ENCODE data around the gene ATG101.

ATG101 gene

DNA sequence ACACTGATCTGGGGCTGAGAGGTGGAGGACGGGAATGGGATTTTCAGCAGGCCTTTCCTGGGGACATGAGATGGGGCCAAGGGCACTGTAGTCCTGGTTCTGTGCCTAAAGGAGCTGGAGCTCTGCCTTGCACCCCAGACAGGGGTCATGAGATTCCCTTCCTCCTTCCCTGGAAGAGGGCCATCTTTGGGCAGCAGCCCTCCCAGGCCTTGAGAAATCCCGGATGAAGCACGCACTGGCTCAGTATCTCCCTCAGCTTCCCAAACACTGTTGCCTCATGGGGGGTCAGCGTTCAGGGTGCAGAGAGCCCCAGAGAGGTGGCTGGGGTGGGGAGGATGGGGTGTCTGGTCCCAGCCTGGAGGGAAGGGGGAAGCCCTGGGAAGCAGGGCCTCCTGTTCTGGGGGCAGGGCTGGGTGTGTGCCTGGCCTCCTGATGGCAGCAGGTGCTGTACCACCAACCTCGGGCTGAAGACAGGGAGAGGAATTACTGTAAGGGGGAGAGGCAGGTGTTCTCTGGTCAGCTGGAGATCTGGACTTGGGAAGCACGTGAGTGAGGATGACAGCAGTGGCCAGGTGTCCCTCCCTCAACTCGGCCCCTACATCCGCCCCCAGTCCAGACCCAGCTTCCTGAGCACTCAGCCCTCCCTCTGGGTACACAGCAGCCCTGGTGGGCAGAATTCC lies 26.9 kb upstream of the ATG101 start:
- Histone ChIP-seq H4K91ac (ENCODE audit: low read depth, low read length) (no peak overlapping the region), H3K27ac (ENCODE audit: low read depth, low read length) (no peak overlapping the region), H3K36me3 (ENCODE audit: control insufficient read depth in 1 of 2, insufficient read depth in 2 of 2, low read length in 2 of 2) (peaks cover 6 to 14% of the 10 kb centered on the region in 2 experiments), H2BK5ac (ENCODE audit: low read depth, low read length, poor library complexity) (no peak overlapping the region), H4K12ac (ENCODE audit: low read depth, low read length) (no peak overlapping the region), H3K4me2 (ENCODE audit: low read length) (no peak overlapping the region), H3K4me3 (ENCODE audit: low read depth, low read length) (no peak overlapping the region), H3K18ac (ENCODE audit: low read length) (no peak overlapping the region), H3K14ac (ENCODE audit: low read length) (no peak overlapping the region), H3K79me1 (ENCODE audit: low read length) (no peaks in the 10 kb centered on the region), H4K8ac (ENCODE audit: low read depth, low read length) (no peak overlapping the region), H3K27me3 (ENCODE audit: insufficient read depth, low read length) (no peaks in the 10 kb centered on the region), H2BK120ac (ENCODE audit: insufficient read depth, low read length, poor library complexity) (no peak overlapping the region), H2AFZ (ENCODE audit: insufficient read depth, low read length, poor library complexity) (no peak overlapping the region), H2AK5ac (ENCODE audit: low read length) (no peak overlapping the region), H3K79me2 (ENCODE audit: control insufficient read depth, insufficient read depth, low read length, poor library complexity) (no peaks in the 10 kb centered on the region), H2BK12ac (ENCODE audit: low read length) (no peak overlapping the region), H3K9ac (ENCODE audit: low read length) (no peak overlapping the region), H3K9me3 (ENCODE audit: insufficient read depth, low read depth, low read length) (peaks cover 2% of the 10 kb centered on the region), H3K23ac (ENCODE audit: low read length) (no peak overlapping the region), H3K4me1 (ENCODE audit: control insufficient read depth in 1 of 2, insufficient read depth in 2 of 2, low read length in 2 of 2) (peaks cover 7% of the 10 kb centered on the region in 2 experiments), H3K4ac (ENCODE audit: low read depth, low read length) (no peak overlapping the region)
- DNase-seq, result no peak
- WGBS (ENCODE audit: extremely low coverage, insufficient coverage, insufficient read length), result no CpG with 5 or more reads among the region's 8 CpGs

DNA sequence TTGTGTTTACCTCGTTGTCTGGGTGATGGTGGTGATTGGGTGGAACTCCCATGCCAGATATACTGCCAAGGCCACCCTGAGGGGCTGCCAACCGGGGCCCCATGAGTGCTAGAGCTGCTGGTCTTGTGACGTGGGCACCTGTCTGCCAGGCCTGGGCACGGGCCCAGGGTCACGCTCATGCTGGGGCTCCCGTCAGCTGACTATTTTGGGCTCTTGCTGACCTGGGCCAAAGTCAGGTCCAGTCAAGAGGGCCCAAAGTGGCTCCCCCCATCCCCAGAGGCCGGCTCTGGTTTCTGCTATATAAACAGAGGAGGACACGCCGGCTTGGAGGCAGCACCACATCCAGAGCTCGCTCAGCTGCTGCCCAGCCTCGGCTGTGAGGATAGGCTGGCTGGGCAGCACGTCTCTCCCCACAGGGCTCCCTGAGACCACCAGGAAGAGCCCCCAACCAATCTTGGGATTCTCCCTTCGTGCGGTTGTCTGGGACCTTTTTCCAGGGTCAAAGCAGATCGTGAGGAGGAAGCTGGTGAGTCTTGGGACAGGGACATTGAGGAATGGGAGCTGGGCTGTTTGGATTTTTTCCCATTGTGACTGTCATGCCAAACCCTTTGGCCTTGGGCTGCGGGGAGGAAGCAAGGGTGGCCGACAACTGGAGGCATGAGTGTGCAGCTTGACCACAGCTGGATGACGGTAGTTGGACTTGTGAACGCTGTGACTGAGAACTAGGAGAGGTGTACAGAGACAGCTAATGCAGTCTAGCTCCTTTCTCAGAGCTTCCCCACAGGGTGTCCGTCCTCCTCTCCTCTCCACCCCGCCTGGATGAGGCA lies 26.2 kb upstream of the ATG101 start:
- Histone ChIP-seq H3K27me3 (ENCODE audit: insufficient read depth, low read length) (no peaks in the 10 kb centered on the region), H3K4me1 (ENCODE audit: control insufficient read depth in 1 of 2, insufficient read depth in 2 of 2, low read length in 2 of 2) (peaks cover 7% of the 10 kb centered on the region in 2 experiments), H3K36me3 (ENCODE audit: control insufficient read depth in 1 of 2, insufficient read depth in 2 of 2, low read length in 2 of 2) (peaks cover 6 to 14% of the 10 kb centered on the region in 2 experiments), H3K4me2 (ENCODE audit: low read length) (no peak overlapping the region), H3K23ac (ENCODE audit: low read length) (no peak overlapping the region), H3K4me3 (ENCODE audit: low read depth, low read length) (no peak overlapping the region), H2BK5ac (ENCODE audit: low read depth, low read length, poor library complexity) (no peak overlapping the region), H3K79me1 (ENCODE audit: low read length) (no peaks in the 10 kb centered on the region), H3K79me2 (ENCODE audit: control insufficient read depth, insufficient read depth, low read length, poor library complexity) (no peaks in the 10 kb centered on the region), H4K8ac (ENCODE audit: low read depth, low read length) (no peak overlapping the region), H2AK5ac (ENCODE audit: low read length) (no peak overlapping the region), H3K9ac (ENCODE audit: low read length) (no peak overlapping the region), H4K12ac (ENCODE audit: low read depth, low read length) (no peak overlapping the region), H2BK120ac (ENCODE audit: insufficient read depth, low read length, poor library complexity) (no peak overlapping the region), H3K18ac (ENCODE audit: low read length) (no peak overlapping the region), H3K9me3 (ENCODE audit: insufficient read depth, low read depth, low read length) (peaks cover 2% of the 10 kb centered on the region), H2AFZ (ENCODE audit: insufficient read depth, low read length, poor library complexity) (no peak overlapping the region), H3K14ac (ENCODE audit: low read length) (no peak overlapping the region), H3K4ac (ENCODE audit: low read depth, low read length) (no peak overlapping the region), H4K91ac (ENCODE audit: low read depth, low read length) (no peak overlapping the region), H3K27ac (ENCODE audit: low read depth, low read length) (no peak overlapping the region), H2BK12ac (ENCODE audit: low read length) (no peak overlapping the region)
- DNase-seq, result no peak
- WGBS (ENCODE audit: extremely low coverage, insufficient coverage, insufficient read length), result no CpG with 5 or more reads among the region's 21 CpGs

DNA sequence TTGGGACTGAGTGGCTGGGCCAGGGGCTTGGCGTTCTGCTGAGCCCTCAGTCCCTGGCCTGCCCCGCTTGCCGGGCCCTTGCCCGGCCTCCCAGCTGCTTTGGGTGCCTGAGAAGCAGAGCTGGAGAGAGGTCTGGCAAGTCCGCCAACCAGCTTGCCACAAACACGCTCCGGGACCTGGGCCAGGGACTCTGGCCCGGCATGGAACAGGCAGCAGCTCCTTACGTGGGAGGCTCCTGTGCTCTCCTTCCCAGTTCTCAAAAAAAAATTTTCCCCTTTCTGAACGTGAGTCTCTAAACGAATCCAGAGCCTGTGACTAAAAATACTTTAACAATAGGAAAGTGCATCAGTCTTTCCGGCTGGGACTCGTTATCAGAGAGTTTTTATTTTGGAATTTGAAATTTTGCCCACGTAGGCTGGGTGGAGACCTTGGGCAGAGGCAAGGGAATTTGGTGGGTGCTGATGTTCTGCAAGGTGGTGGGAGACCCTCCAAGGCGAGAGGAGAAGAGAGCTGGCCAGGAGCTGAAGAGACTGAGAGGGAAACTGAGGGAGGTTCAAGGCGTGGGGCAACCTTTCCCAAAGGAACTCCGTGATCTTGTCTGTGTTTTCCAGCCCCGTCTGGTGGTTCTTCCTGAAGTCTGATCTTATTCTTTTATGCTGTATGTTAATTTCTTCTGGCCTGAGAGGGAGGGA lies 25.3 kb upstream of the ATG101 start:
- DNase-seq, result no peak
- no peak overlapping the region for H3K4me2 ChIP-seq (ENCODE audit: low read length)
- peaks cover 2% of the 10 kb centered on the region for H3K9me3 ChIP-seq (ENCODE audit: insufficient read depth, low read depth, low read length)
- H4K12ac ChIP-seq (ENCODE audit: low read depth, low read length), result no peak overlapping the region
- no peak overlapping the region for H2AK5ac ChIP-seq (ENCODE audit: low read length)
- H3K14ac ChIP-seq (ENCODE audit: low read length), result no peak overlapping the region
- no peak overlapping the region for H4K8ac ChIP-seq (ENCODE audit: low read depth, low read length)
- no peaks in the 10 kb centered on the region for H3K79me1 ChIP-seq (ENCODE audit: low read length)
- no peak overlapping the region for H2BK5ac ChIP-seq (ENCODE audit: low read depth, low read length, poor library complexity)
- no peaks in the 10 kb centered on the region for H3K27me3 ChIP-seq (ENCODE audit: insufficient read depth, low read length)
- H2BK120ac ChIP-seq (ENCODE audit: insufficient read depth, low read length, poor library complexity), result no peak overlapping the region
- no peak overlapping the region for H2BK12ac ChIP-seq (ENCODE audit: low read length)
- no peak overlapping the region for H3K4me3 ChIP-seq (ENCODE audit: low read depth, low read length)
- no peaks in the 10 kb centered on the region for H3K79me2 ChIP-seq (ENCODE audit: control insufficient read depth, insufficient read depth, low read length, poor library complexity)
- H3K36me3 ChIP-seq (ENCODE audit: control insufficient read depth in 1 of 2, insufficient read depth in 2 of 2, low read length in 2 of 2), result peaks cover 6 to 14% of the 10 kb centered on the region in 2 experiments
- H3K18ac ChIP-seq (ENCODE audit: low read length), result no peak overlapping the region
- no peak overlapping the region for H3K23ac ChIP-seq (ENCODE audit: low read length)
- H3K4ac ChIP-seq (ENCODE audit: low read depth, low read length), result no peak overlapping the region
- no peak overlapping the region for H2AFZ ChIP-seq (ENCODE audit: insufficient read depth, low read length, poor library complexity)
- peaks cover 7% of the 10 kb centered on the region in 2 experiments for H3K4me1 ChIP-seq (ENCODE audit: control insufficient read depth in 1 of 2, insufficient read depth in 2 of 2, low read length in 2 of 2)
- H3K9ac ChIP-seq (ENCODE audit: low read length), result no peak overlapping the region
- WGBS (ENCODE audit: extremely low coverage, insufficient coverage, insufficient read length), result no CpG with 5 or more reads among the region's 18 CpGs
- no peak overlapping the region for H4K91ac ChIP-seq (ENCODE audit: low read depth, low read length)
- H3K27ac ChIP-seq (ENCODE audit: low read depth, low read length), result no peak overlapping the region

DNA sequence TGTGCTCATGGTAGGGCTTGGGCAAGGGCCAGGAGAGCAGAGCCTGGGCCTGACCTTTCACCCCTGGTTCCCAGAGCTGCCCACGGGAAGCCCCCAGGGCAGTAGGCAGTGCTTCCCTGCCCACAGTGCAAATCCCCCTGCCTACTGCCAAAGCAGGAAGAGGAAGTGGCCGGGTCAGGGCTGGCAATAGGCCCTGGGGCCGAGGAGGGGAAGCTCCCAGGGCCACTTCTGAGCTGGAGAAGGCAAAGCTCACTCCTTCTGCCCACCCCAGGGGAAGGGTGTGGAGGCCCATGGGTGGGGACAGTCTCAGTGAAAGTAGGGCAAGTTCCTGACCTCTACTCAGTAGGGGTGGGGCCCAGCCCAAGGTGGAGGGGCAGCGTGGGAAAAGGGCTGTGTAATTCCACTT lies 24.0 kb upstream of the ATG101 start:
- Histone ChIP-seq H3K27ac (ENCODE audit: low read depth, low read length) (no peak overlapping the region), H2BK12ac (ENCODE audit: low read length) (no peak overlapping the region), H3K9me3 (ENCODE audit: insufficient read depth, low read depth, low read length) (peaks cover 2% of the 10 kb centered on the region), H3K79me2 (ENCODE audit: control insufficient read depth, insufficient read depth, low read length, poor library complexity) (peaks cover 4% of the 10 kb centered on the region), H3K4me3 (ENCODE audit: low read depth, low read length) (no peak overlapping the region), H4K91ac (ENCODE audit: low read depth, low read length) (no peak overlapping the region), H2AFZ (ENCODE audit: insufficient read depth, low read length, poor library complexity) (no peak overlapping the region), H3K4me2 (ENCODE audit: low read length) (no peak overlapping the region), H2BK120ac (ENCODE audit: insufficient read depth, low read length, poor library complexity) (no peak overlapping the region), H4K12ac (ENCODE audit: low read depth, low read length) (no peak overlapping the region), H3K36me3 (ENCODE audit: control insufficient read depth in 1 of 2, insufficient read depth in 2 of 2, low read length in 2 of 2) (peaks cover 6 to 14% of the 10 kb centered on the region in 2 experiments), H3K18ac (ENCODE audit: low read length) (no peak overlapping the region), H4K8ac (ENCODE audit: low read depth, low read length) (no peak overlapping the region), H3K79me1 (ENCODE audit: low read length) (peaks cover 4% of the 10 kb centered on the region), H2AK5ac (ENCODE audit: low read length) (no peak overlapping the region), H3K4ac (ENCODE audit: low read depth, low read length) (no peak overlapping the region), H3K9ac (ENCODE audit: low read length) (no peak overlapping the region), H3K14ac (ENCODE audit: low read length) (no peak overlapping the region), H3K4me1 (ENCODE audit: control insufficient read depth in 1 of 2, insufficient read depth in 2 of 2, low read length in 2 of 2) (peaks cover 14 to 17% of the 10 kb centered on the region in 2 experiments), H3K23ac (ENCODE audit: low read length) (no peak overlapping the region), H2BK5ac (ENCODE audit: low read depth, low read length, poor library complexity) (no peak overlapping the region), H3K27me3 (ENCODE audit: insufficient read depth, low read length) (no peaks in the 10 kb centered on the region)
- peak; percentile 26 to 33 for DNase-seq
- WGBS (ENCODE audit: extremely low coverage, insufficient coverage, insufficient read length), result no CpG with 5 or more reads among the region's 4 CpGs

All from trophoblast cell (in vitro differentiated cells and primary cell).